Stimulated activated CD4-positive, alpha-beta T cell treated with anti-CD3 and anti-CD28 coated beads, TNF-alpha, amount 100 ng/mL, for 1 hour (primary cell): Measurements from ENCODE around the gene APEH.

Experiments used
- DNase-seq, 3 donors: peaks; one replicate each; pipeline ENCODE4 v3.0.0-alpha.2; 2020; ENCODE audit warnings: low read depth in 3 of 3, low spot score in 1 of 3

The APEH gene

DNA sequence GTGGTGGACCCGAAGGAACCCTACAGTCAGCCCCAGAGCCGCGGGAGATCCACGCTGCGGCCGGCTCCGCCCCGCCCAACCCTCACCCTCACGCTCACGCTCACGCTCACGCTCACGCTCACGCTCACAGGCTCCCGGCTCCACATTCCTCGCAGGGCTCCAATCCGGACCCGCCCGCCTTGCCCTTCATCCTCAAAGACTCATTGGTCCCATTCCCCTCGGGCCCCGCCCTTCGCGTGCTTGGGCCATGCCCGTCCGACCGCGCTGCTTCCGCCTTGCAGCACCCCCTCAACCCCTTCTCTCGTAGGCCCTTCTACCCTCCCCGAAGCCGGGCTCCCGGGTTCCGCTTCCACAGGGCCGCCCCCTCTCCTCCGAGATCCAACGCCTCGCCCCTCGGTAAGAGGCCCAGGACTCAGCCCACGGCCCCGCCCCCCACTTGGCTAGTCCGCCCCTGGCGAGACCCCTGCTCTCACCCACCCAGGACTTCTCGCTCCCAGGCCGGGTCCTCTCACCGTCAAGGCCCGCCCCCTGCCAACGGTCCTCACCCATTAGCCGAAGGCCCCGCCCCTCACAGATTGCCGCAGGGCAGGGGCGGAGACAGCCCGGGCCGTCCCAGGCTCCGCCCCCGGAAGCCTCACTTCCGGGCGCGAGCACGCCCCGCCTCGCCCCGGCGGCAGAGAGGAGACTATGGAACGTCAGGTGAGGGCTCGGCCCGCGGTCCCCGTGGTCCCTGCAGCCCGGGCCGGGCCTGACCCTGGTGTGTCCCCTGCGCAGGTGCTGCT lies at the start of gene APEH:
Gene APEH, plus strand, starts transcription at position 637 of the 782 bp plus-strand sequence. Its CDS starts 51 bp downstream, at position 688.
- DNase-seq, result peak; percentile 88 to 94 (median 90)

DNA sequence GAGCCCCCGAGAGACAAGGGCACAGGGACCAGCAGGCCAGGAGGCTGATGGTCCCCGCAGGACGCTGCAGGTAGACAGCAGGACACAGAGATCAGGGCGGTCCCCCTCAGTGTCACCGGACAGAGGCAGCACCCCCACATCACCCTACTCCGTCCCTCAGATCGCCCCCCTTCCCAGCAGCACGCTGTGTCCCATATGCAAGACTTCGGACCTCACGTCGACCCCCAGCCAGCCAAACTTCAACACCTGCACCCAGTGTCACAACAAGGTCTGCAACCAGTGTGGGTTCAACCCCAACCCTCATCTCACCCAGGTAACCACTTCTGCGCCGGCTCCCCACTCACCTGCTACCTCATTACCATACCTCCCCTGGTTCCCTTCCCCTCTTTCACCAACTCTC lies 49.1 kb upstream of the APEH start:
- no peak for DNase-seq

DNA sequence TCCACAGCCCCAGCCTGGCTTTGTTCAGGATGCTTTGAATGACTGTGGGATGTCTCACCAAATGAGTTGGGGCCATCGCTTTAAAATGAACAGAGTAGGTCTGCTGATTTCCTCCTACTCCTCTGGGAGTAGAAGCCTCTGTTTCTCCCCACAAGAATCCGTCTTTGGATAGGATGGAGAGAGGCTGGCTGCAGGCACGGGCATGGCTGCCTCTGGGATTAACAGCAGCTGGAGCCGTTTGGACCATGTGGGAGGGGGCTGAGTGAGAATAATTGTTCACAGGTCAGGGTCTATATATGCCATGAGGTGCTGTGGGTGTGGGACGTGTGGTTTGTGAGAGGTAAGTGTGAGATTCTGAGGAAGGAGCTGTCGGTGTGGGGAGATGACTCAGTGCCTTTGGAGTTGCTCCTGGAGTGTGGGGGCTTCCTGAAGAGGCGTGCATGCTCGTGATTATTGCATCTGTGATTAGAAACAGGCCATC lies 48.0 kb upstream of the APEH start:
- no peak for DNase-seq

DNA sequence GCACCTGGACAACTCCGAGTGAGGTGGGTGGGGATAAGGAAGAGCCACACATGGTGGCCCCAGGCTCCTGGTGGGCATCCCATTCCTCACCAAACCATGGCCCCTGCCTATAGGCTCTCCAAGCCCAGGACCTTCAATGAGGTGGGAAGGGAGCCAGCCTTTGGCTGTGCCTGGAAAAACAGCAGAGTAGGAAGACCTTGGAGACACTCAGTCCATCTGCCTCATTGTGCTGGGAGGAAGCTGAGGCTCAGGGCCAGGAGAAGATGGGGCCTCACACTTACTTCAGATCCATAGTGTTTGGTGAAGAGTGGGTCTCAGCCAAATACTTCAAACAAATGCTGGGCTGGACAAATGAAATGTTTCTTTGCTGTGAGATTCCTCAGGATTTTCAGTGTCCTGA lies 47.4 kb upstream of the APEH start:
- DNase-seq, result no peak

DNA sequence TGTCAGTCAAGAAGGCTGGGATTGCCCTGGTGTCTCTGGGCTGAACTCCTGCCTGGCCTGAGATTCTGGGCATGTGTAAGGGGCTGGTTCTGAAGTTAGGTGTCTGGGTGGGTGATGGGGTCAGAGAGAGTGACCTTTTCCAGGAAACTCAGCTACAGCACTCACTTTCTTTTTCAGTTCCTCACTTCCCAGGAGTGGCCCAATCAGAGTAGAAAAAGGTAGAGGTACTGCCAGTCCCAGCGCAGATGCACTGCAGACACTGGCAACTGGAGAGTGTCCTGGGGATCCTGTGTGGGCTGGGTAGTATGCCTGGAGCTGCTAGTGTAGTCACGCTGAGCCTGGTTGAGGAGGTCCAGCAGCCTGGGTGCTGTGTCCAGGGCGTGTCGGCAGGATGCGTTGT lies 46.5 kb upstream of the APEH start:
- DNase-seq, result no peak

DNA sequence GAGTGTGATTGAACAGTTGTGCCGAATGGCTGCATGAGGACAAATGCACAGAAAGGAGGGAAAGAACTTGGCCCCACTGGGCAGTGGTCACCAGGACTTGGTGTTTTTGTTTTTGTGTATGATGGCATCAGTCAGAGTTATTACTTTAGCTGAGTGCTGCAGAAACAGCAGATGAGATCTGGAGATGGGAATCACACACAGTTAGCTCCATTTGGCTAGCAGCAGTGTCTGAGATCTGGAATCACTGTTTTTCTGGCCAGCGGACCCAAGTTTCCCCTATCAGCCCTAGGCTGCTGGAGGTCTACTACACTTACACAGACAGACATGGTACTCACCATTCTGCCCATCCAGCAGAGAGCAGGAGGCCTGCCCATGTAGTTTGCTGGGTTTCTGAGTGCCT lies 45.9 kb upstream of the APEH start:
- DNase-seq, result no peak

DNA sequence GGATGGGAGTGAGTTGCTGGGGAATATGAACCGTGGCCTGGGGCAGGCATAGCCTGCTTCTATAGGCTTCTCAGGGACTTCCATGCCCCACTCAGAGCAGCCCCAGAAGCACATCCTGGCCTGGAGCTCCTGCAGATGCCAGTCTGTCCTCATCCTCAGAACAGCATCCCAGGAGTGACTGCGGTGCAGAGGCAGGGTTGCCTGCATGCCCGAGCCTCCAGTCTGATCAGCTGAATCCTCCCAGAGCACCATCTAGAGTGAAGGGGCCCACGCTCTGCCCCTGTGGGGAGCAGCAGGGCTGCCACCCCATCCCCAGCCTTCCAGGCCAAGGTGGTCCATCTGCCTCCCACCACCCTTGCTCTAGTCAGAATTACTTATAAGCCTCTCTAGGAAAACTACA lies 44.7 kb upstream of the APEH start:
- DNase-seq, result no peak

DNA sequence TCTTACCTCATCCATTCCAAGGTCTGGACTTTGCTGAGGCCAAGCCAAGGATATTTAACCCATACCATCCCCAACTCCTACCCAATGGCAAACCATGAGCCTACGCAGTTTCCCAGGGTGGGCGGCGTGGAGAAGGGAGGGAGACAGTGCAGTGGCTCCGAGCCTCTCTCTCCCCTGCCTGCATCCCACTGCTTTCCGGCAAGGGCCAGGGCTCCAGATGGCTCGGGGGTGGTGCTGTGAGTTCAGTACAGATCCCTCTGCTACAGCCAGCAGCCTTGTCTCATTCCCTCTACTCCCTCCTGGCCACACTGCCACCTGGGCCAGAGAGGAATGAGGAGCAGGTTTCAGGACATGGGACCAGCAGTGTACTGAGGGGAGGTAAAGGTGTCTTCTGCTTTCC lies 44.3 kb upstream of the APEH start:
- DNase-seq, result no peak

DNA sequence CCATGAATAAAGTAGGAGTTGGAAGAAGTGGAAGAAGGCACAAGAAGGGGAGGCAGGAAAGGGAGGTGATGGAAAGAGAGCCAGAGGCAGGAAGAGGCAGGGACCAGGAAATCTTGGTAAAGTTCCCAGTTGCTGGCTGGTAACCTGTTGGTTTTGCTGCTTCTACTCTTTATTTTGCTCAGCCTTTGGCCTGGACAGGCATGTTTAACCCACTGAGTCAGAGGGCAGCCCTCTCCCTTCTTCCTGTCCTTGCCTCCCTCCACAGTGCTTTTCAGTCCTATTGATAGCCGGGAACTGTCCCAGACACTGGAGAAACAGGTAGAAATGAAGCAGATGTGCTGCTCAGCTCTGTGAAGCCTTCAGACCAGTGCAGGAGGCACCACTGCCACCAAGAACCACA lies 43.4 kb upstream of the APEH start:
- DNase-seq, result no peak

DNA sequence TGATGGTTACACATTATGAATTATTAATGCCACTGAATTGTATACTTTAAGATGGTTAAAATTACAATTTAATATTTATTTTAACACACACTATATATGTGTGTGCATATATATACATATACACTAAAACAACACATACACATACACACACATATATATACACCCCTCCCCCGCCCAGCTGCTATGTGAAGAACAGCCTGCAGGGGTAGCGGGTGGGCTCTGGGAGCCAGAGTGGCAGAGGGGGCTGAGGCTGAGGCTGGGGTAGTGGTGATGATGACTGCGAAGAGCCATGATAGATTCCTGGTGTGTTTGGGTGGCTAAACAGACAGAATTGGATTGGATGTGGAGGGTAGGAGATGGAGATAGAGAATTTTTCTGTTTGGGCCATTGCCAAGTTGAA lies 39.4 kb upstream of the APEH start:
- DNase-seq, result no peak

DNA sequence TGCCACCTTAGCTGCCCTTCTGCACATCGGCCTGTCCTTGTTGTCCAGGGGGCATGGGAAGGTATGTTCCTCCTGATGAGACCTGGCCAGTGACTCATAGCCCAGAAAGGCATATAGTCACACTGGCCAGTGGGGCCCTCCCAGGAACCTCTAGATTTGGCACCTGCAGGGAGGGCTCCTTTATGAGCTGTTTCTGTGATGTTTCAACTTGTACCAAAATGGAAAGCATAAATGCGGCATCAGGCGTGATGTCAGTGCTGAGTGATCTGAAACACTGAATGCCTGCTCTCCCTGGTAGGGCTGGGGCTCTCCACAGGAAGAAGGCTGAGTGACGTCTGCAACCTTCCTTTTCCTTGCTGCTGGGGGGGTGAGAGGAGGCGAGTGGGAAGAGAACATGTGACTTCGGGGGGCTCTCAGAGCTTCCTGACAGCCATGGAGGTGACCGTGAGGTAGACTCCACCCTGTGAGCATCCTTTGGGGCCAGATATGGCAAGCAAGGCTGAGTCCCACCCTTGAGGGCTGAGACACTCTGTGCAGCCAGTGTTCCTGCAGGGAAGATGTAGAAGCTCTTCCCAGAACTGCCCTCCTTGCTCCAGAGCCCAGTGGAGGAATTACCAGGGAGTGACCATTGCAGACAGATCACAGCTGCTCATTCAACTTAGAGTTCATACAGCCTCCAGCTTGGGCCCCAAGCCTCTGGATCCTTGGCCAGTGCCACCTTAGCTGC lies 37.1 kb upstream of the APEH start:
- DNase-seq, result no peak

DNA sequence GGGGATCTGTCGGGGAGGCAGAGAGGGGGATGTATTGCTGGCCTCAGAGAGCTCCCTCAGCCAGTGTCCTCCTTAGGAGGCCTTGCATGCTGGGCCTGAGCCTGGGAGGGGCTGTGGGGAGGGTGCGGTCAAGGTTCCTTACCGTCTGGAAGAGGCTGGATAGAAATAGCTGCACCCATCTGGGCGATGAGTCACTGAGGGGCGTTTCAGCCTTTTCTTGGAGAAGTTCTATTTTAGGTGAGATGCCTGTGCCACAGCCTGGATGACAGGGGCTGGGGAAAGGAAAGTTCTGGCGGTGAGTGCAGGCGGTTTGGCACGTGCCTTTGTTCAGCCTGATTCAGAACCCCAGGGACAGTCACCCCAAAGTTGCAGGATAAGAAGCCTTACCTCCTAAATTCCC lies 35.7 kb upstream of the APEH start:
- DNase-seq, result no peak

DNA sequence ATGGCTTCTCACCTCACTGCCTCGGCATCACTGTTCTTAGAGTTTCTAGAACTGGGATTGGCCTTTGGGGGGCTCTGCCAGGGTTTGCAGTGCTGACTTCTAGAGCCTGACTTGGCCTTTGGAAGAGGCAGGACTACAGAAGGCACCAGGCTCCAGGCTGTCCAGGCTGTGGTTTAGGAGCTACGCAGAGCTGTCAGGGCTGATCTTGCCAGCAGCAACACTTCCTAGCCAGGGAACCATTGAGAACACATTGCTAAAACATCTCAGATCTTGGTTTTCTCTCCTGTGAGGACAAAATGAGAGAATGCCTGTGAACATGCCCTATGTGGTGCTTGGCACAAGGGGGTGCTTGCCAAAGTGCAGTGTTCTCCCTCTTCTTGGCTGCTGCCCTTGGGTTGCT lies 34.6 kb upstream of the APEH start:
- DNase-seq, result no peak

DNA sequence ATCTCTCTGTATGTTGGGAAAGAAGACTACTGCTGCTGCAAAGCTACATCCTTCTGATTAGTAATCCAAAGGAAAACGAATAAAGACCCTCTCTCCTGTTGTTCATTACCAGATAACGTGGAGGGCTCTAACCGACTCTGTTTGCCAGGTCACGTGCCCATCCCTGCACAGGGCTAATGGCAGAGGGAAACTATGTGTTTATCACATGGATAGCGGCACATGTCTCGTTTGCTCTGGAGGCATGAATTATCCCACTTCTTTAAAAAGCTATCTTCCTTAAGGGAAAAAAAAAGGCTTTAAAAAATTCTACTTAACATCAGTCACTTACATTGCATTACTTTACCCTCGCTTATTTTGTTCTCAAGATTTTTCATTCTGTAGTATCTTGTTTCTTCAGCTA lies 32.9 kb upstream of the APEH start:
- no peak for DNase-seq

DNA sequence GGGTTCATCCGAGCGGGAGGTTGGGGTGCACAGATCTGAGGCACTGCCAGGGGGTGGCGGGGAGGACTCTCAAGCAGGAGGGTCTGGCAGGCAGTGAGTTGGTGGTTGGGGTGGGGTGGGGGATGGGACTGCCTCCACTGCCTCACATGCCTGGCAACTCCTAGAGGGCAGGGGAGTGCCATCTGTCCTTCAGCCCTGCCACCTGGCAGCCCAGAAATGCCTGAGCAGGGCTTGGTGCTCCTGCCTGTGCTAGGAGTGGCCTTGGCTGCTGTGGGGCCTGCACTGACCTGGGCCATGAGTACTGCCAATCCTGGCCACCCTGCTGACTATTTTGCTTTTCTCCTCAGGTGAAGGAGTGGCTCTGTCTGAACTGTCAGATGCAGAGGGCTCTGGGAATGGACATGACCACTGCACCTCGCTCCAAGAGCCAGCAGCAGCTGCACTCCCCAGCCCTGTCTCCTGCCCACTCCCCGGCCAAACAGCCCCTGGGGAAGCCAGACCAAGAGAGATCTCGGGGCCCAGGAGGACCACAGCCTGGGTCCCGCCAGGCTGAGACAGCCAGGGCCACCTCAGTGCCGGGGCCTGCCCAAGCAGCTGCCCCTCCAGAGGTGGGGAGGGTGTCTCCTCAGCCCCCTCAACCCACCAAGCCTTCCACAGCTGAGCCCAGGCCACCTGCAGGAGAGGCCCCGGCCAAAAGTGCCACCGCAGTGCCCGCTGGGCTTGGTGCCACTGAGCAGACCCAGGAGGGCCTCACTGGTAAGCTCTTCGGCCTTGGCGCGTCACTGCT lies 32.0 kb upstream of the APEH start:
- no peak for DNase-seq

DNA sequence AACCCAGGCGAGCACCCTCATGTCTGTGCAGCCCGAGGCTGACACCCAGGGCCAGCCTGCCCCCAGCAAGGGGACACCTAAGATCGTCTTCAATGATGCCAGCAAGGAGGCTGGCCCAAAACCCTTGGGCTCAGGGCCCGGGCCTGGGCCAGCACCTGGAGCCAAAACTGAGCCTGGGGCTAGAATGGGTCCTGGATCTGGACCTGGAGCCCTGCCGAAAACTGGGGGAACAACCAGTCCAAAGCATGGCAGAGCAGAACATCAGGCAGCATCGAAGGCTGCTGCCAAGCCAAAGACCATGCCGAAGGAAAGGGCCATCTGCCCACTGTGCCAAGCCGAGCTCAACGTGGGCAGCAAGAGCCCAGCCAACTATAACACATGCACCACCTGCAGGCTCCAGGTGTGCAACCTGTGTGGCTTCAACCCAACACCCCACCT lies 31.4 kb upstream of the APEH start:
- DNase-seq, result no peak

DNA sequence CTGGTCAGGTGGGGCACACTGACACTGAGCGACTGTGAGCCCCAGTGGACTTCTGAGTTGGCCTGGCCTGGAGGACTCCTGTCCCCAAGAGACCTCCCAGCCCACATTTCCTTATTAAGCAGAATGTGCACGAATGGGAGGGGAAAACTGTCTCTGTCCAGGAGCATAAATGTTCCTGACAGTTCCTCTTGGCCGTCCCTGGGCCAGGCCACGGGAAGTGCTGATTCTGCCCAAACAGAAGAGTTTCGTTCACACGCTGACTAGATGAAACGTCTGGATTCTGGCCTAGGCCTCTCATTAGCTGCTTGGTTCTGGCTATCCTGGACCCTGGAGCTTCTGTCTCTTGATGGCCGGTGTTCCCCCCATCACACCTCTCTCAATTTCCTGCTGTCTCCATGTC lies 29.5 kb upstream of the APEH start:
- no peak for DNase-seq

DNA sequence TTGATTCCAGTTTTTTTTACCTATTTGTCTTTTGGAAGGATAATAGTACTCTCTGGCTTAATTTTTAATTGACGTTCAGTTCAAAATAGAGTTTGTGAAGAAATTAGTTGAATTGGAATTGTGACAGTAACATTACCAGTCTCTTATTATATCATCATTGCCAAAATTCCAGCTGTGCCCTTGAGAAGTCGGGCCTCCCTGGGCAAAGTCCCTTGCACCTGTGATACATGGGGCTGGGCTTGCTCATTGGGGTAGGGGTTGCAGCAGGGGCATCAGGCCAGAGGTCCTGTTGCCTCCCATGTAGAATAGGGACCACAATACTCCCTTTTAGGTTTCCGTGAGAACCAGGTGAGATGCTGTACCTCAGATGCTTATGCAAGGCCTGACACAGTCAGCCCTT lies 27.9 kb upstream of the APEH start:
- DNase-seq, result no peak

DNA sequence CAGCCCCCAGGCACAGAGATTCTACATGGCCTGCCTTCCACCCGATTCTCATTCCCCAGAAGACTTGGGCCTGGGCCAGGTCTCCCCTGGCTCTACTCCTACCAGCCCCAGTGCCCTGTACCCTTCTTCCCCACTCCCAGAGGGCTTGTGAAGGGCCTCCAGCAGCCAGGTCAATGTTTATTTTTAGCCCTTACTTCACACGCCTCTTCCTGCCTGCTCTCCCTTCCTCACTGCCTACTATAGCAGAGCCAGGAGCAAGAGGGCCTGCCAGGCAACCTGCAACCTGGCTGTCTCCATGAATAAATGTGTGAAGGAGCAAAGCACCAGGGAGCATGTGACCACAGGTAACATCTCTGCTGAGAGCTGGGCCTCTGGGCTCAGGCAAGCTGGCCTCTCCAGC lies 26.4 kb upstream of the APEH start:
- DNase-seq, result no peak

DNA sequence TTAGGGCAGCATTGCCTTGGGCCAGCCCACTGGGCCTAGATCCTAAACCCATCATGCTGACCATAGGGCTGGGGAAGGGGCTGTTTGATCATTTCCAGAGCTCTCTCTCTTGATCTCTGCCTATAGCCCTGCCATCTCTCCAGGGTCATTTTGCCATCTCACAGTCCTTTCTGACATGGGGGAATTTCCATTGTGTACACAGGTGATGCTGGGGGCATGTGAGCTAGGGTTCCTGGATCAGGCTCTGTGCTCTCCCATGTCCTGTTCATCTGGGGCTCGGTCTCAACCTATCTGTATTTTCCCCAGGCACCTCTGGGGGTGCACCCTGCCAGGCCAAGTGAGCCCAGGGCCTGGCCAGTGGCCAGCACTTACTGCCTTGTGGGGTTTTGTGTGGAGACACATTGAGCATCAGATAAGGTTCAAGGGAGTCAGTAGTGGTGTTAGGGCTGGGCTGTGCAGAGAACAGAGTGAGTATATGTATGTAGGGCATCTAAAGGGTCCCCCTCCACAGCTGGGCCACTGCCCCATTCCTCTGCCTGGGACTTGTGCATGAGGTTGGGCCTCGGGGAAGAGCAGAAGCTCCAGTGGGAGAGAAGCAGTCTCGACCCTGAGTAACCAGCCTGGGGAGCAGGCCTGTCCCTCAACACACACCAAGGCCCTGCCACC lies 25.7 kb upstream of the APEH start:
- DNase-seq, result no peak

DNA sequence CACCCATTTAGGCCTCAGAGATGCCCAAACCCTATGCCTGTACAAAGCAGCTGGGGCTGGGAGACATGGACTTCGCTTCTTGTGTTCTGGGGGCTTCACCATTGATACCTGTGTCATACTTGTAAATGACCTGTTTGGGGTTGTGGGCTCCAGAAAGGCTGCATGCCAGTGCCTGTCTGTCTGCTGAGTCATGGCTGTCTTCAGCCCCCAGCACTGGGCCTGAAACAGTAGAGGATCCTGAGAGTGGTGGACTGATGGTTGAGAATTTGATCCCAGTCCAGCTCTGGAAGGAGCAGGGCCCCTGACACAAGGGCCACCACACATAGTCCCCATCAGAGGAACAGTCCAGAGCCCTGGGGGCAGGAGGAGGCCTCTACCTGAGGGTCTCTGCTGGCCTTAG lies 24.6 kb upstream of the APEH start:
- no peak for DNase-seq
